Rectal smooth muscle tissue (tissue), 1 donor: ENCODE results near the gene ANGPT4.

Experiments
- H3K27ac ChIP-seq: one replicate; pipeline ENCODE4 v1.7.0; 2013; ENCODE audit warnings: low read depth, low read length, inconsistent platforms
- H3K27me3 ChIP-seq: one replicate; pipeline ENCODE4 v1.7.0; 2013; ENCODE audit warnings: low read length; ENCODE audit not compliant: control insufficient read depth, insufficient read depth
- H3K36me3 ChIP-seq: one replicate; pipeline ENCODE4 v1.7.0; 2013; ENCODE audit warnings: low read length; ENCODE audit not compliant: control insufficient read depth, insufficient read depth
- H3K4me1 ChIP-seq: one replicate; pipeline ENCODE4 v1.7.0; 2013; ENCODE audit warnings: low read length; ENCODE audit not compliant: control insufficient read depth, insufficient read depth
- H3K4me3 ChIP-seq: one replicate; pipeline ENCODE4 v1.7.0; 2013; ENCODE audit warnings: low read length
- H3K9ac ChIP-seq: one replicate; pipeline ENCODE4 v1.7.0; 2013; ENCODE audit warnings: low read length

The ANGPT4 gene

GRCh38 chr20:891706-892080, 24.4 kb downstream of the ANGPT4 start:
- Histone ChIP-seq H3K27me3 (no peaks in the 10 kb centered on the region), H3K4me3 (no peak overlapping the region)

GRCh38 chr20:891058-891705, 25.0 kb downstream of the ANGPT4 start:
- no peaks in the 10 kb centered on the region for H3K4me1 ChIP-seq
- H3K36me3 ChIP-seq: no peaks in the 10 kb centered on the region
- H3K27me3 ChIP-seq: no peaks in the 10 kb centered on the region
- no peak overlapping the region for H3K9ac ChIP-seq
- H3K4me3 ChIP-seq: no peak overlapping the region
- no peak overlapping the region for H3K27ac ChIP-seq

More at GRCh38 chr20:891706-892080, 24.4 kb downstream of the ANGPT4 start:
- H3K27ac ChIP-seq: no peak overlapping the region
- H3K4me1 ChIP-seq: no peaks in the 10 kb centered on the region
- H3K9ac ChIP-seq: no peak overlapping the region
- H3K36me3 ChIP-seq: no peaks in the 10 kb centered on the region

GRCh38 chr20:890666-891057, 25.5 kb downstream of the ANGPT4 start:
- no peaks in the 10 kb centered on the region for H3K27me3 ChIP-seq

GRCh38 chr20:889932-890463, 26.1 kb downstream of the ANGPT4 start:
- no peak overlapping the region for H3K9ac ChIP-seq

More at GRCh38 chr20:890666-891057, 25.5 kb downstream of the ANGPT4 start:
- Histone ChIP-seq H3K4me1 (no peaks in the 10 kb centered on the region), H3K4me3 (no peak overlapping the region), H3K9ac (no peak overlapping the region), H3K27ac (no peak overlapping the region), H3K36me3 (no peaks in the 10 kb centered on the region)

GRCh38 chr20:889106-889505, 27.0 kb downstream of the ANGPT4 start:
- H3K4me1 ChIP-seq: no peaks in the 10 kb centered on the region
- no peak overlapping the region for H3K27ac ChIP-seq
- peaks cover 5% of the 10 kb centered on the region for H3K27me3 ChIP-seq

More at GRCh38 chr20:889932-890463, 26.1 kb downstream of the ANGPT4 start:
- Histone ChIP-seq H3K27ac (no peak overlapping the region), H3K27me3 (no peaks in the 10 kb centered on the region), H3K4me1 (no peaks in the 10 kb centered on the region), H3K4me3 (no peak overlapping the region), H3K36me3 (no peaks in the 10 kb centered on the region)

GRCh38 chr20:888057-888456, 28.1 kb downstream of the ANGPT4 start:
- Histone ChIP-seq H3K27me3 (peaks cover 5% of the 10 kb centered on the region), H3K27ac (no peak overlapping the region), H3K4me1 (no peaks in the 10 kb centered on the region), H3K36me3 (no peaks in the 10 kb centered on the region), H3K9ac (no peak overlapping the region), H3K4me3 (no peak overlapping the region)

More at GRCh38 chr20:889106-889505, 27.0 kb downstream of the ANGPT4 start:
- Histone ChIP-seq H3K9ac (no peak overlapping the region), H3K4me3 (no peak overlapping the region), H3K36me3 (no peaks in the 10 kb centered on the region)

GRCh38 chr20:887137-887536, 29.0 kb downstream of the ANGPT4 start:
- Histone ChIP-seq H3K4me1 (no peaks in the 10 kb centered on the region), H3K27me3 (peaks cover 5% of the 10 kb centered on the region), H3K27ac (no peak overlapping the region), H3K9ac (no peak overlapping the region), H3K4me3 (no peak overlapping the region), H3K36me3 (no peaks in the 10 kb centered on the region)

- Histone ChIP-seq H3K27ac (no peak overlapping the region), H3K36me3 (no peaks in the 10 kb centered on the region), H3K27me3 (peaks cover 5% of the 10 kb centered on the region), H3K4me3 (no peak overlapping the region), H3K9ac (no peak overlapping the region), H3K4me1 (no peaks in the 10 kb centered on the region)
Observed at GRCh38 chr20:884983-885952, 30.9 kb downstream of the ANGPT4 start.

GRCh38 chr20:881783-882144, 34.4 kb downstream of the ANGPT4 start:
- Histone ChIP-seq H3K27me3 (peaks cover 5% of the 10 kb centered on the region), H3K27ac (no peak overlapping the region), H3K9ac (no peak overlapping the region), H3K36me3 (no peaks in the 10 kb centered on the region), H3K4me3 (no peak overlapping the region), H3K4me1 (no peaks in the 10 kb centered on the region)

GRCh38 chr20:881051-881782, 34.9 kb downstream of the ANGPT4 start:
- Histone ChIP-seq H3K9ac (no peak overlapping the region), H3K4me3 (no peak overlapping the region), H3K36me3 (no peaks in the 10 kb centered on the region), H3K27ac (no peak overlapping the region), H3K4me1 (no peaks in the 10 kb centered on the region), H3K27me3 (peaks cover 5% of the 10 kb centered on the region)

- peaks cover 2% of the 10 kb centered on the region for H3K27me3 ChIP-seq
- H3K36me3 ChIP-seq: no peaks in the 10 kb centered on the region
- H3K4me1 ChIP-seq: no peaks in the 10 kb centered on the region
- H3K9ac ChIP-seq: no peak overlapping the region
- H3K27ac ChIP-seq: no peak overlapping the region
- no peak overlapping the region for H3K4me3 ChIP-seq
Observed at GRCh38 chr20:879626-880025, 36.5 kb downstream of the ANGPT4 start.
